Astrocyte (in vitro differentiated cells and primary cell): ENCODE measurements around the gene B3GAT2. TPM values are rescaled to one million over a fixed set of nuclear protein-coding genes. Genes with fewer than 3 reads are reported as not detected.
A peak's percentile ranks its signal among the peaks of the same experiment; 100 is the strongest.

Source experiments
- DNase-seq: peaks from one replicate; pipeline ENCODE4 v3.0.0-alpha.2; 2010; ENCODE audit warnings: low read depth
- FAIRE-seq: peaks from 2 replicates; lab custom pipeline; 2011; peaks lifted over from hg19 to GRCh38; lab: Jason Lieb, UNC
- H2AFZ ChIP-seq: 2 replicates; pipeline ENCODE4 v1.6.0; 2012; ENCODE audit warnings: low read depth, low read length, inconsistent platforms
- H3K27ac ChIP-seq: 2 replicates; pipeline ENCODE4 v1.5.1; 2011; ENCODE audit warnings: low read depth, low read length, inconsistent platforms
- H3K27me3 ChIP-seq: 2 replicates; pipeline ENCODE4 v1.6.0; 2011; ENCODE audit warnings: low read length, inconsistent platforms; ENCODE audit not compliant: insufficient read depth
- H3K36me3 ChIP-seq: 2 replicates; pipeline ENCODE4 v1.5.1; 2011; ENCODE audit warnings: low read length, inconsistent platforms; ENCODE audit not compliant: insufficient read depth
- H3K4me1 ChIP-seq: 2 replicates; pipeline ENCODE4 v1.5.1; 2011; ENCODE audit warnings: low read length, inconsistent platforms; ENCODE audit not compliant: insufficient read depth
- H3K4me2 ChIP-seq: 2 replicates; pipeline ENCODE4 v1.6.0; 2012; ENCODE audit warnings: low read length, inconsistent platforms
- H3K4me3 ChIP-seq: 2 replicates; pipeline ENCODE4 v1.5.1; 2011; ENCODE audit warnings: low read depth, mild to moderate bottlenecking, low read length, inconsistent platforms; ENCODE audit not compliant: insufficient read depth
- H3K79me2 ChIP-seq: 2 replicates; pipeline ENCODE4 v1.6.0; 2012; ENCODE audit warnings: mild to moderate bottlenecking, low read length, inconsistent platforms; ENCODE audit not compliant: insufficient read depth
- H3K9ac ChIP-seq: 2 replicates; pipeline ENCODE4 v1.6.0; 2012; ENCODE audit warnings: mild to moderate bottlenecking, low read length, inconsistent platforms
- H3K9me3 ChIP-seq: 2 replicates; pipeline ENCODE4 v1.5.1; 2012; ENCODE audit warnings: low read depth, mild to moderate bottlenecking, low read length, inconsistent platforms; ENCODE audit not compliant: insufficient read depth
- H4K20me1 ChIP-seq: 2 replicates; pipeline ENCODE4 v1.6.0; 2012; ENCODE audit warnings: low read length, inconsistent platforms; ENCODE audit not compliant: insufficient read depth
- H3K27ac Mint-ChIP-seq: one replicate; pipeline ENCODE4 v1.8.0; 2021; ENCODE audit warnings: mild to moderate bottlenecking, mixed read lengths; ENCODE audit not compliant: unreplicated experiment
- H3K27me3 Mint-ChIP-seq: one replicate; pipeline ENCODE4 v1.8.0; 2021; ENCODE audit warnings: low read depth, mixed read lengths; ENCODE audit not compliant: unreplicated experiment
- H3K36me3 Mint-ChIP-seq: one replicate; pipeline ENCODE4 v1.8.0; 2021; ENCODE audit warnings: low read depth, mixed read lengths; ENCODE audit not compliant: unreplicated experiment
- H3K4me1 Mint-ChIP-seq: one replicate; pipeline ENCODE4 v1.8.0; 2021; ENCODE audit warnings: low read depth, mixed read lengths; ENCODE audit not compliant: unreplicated experiment
- H3K4me3 Mint-ChIP-seq: one replicate; pipeline ENCODE4 v1.8.0; 2021; ENCODE audit warnings: mild to moderate bottlenecking, moderate library complexity, mixed read lengths; ENCODE audit not compliant: unreplicated experiment
- H3K9me3 Mint-ChIP-seq: one replicate; pipeline ENCODE4 v1.8.0; 2021; ENCODE audit warnings: mild to moderate bottlenecking, mixed read lengths; ENCODE audit not compliant: unreplicated experiment
- CTCF ChIP-seq: IDR thresholded peaks from 2 replicates; pipeline ENCODE4 v1.5.1; 2011; ENCODE audit warnings: low read depth, mild to moderate bottlenecking, inconsistent platforms, low read length, moderate library complexity; ENCODE audit not compliant: insufficient read depth
- EZH2 ChIP-seq: IDR thresholded peaks from 2 replicates; pipeline ENCODE4 v1.6.1; 2012; ENCODE audit warnings: mild to moderate bottlenecking, low read length, inconsistent platforms; ENCODE audit not compliant: insufficient read depth
- total RNA-seq: library from RNA; stranded (reverse); gene quantifications from 2 replicates; pipeline ENCODE4 v1.2.1, GENCODE V29; 2021

B3GAT2 gene
- total RNA-seq, 1 donor from 2014 or later, result not detected

DNA sequence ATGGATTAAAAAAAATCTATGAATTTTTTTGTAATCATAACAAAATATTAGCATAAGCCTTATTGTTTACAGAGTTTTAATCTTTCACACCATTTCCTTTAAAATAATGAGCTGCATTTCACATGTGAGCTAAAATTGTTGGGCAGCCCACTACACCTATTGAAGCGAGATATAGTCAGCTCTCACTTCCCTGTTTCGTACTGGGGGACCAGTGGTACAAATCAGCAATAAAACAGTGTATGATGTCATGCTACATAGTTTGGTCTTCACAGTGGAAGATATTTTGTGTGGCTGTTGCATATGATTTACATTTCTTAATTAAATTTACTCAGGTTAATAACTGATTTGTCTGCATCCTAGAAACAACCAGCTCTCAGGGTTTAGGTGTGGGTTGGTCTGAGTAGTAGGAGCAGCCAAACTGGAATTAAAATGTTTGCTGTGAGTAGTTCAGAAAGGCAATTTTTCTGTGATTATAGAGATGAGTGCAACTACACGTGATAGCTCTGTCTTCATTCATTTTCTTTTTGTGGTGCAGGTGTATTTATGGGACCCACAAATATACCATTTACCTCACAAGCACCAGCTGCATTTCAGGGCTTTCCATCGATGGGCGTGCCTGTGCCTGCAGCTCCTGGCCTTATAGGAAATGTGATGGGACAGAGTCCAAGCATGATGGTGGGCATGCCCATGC lies 99.3 kb downstream of the B3GAT2 start:
- TF ChIP-seq CTCF, result no peak
- TF ChIP-seq EZH2, result no peak
- Histone ChIP-seq H3K4me2 (no peak overlapping the region), H3K79me2 (no peaks in the 10 kb centered on the region), H3K27ac (no peak overlapping the region), H3K9ac (no peak overlapping the region), H3K36me3 (peaks cover 7% of the 10 kb centered on the region), H3K4me1 (no peaks in the 10 kb centered on the region), H3K27me3 (no peaks in the 10 kb centered on the region), H3K9me3 (no peaks in the 10 kb centered on the region), H4K20me1 (no peaks in the 10 kb centered on the region), H3K4me3 (no peak overlapping the region), H2AFZ (no peak overlapping the region)
- no peak overlapping the region for H3K27ac Mint-ChIP-seq
- no peaks in the 10 kb centered on the region for H3K27me3 Mint-ChIP-seq
- H3K4me1 Mint-ChIP-seq, result peaks cover 5% of the 10 kb centered on the region
- H3K9me3 Mint-ChIP-seq, result no peaks in the 10 kb centered on the region
- FAIRE-seq, result peak; percentile 17
- DNase-seq, result no peak
- H3K4me3 Mint-ChIP-seq, result no peak overlapping the region
- H3K36me3 Mint-ChIP-seq, result peaks cover 11% of the 10 kb centered on the region

DNA sequence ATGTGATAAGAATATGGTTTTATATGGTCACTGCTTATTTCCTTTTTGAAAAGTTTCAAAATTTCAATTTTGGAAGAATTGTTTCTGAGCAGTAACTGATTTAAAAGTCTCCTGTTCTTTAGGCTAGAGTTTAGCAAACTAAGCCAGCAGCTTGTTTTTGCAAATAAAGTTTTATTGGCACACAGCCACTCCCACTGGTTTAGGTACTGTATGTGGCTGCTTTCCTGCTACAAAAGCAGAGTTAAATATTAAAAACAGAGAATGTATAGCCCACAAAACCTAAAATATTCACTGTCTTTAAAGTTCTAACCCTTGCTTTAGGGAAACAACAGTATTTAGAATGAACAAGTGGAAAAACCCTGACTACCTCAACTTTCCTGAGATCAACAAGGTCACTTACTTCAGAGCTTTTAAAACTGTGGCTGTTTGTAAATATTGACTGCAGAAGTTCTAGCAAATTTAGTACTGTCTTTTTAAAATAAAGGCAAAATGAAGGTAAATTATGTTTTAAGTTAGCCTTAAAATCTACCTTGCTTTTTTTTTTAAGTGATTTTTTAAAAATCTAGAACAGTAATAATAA lies 104.1 kb downstream of the B3GAT2 start:
- no peak overlapping the region for H3K27ac Mint-ChIP-seq

More for the DNA sequence above, 104.1 kb downstream of the B3GAT2 start:
- no peaks in the 10 kb centered on the region for H3K27me3 Mint-ChIP-seq
- no peaks in the 10 kb centered on the region for H3K36me3 Mint-ChIP-seq
- H3K4me1 Mint-ChIP-seq, result no peaks in the 10 kb centered on the region
- DNase-seq, result no peak
- H3K79me2 ChIP-seq, result no peaks in the 10 kb centered on the region
- peaks cover 2% of the 10 kb centered on the region for H3K36me3 ChIP-seq
- H3K4me3 ChIP-seq, result no peak overlapping the region
- no peak for FAIRE-seq
- no peak overlapping the region for H3K4me2 ChIP-seq
- TF ChIP-seq EZH2 (no peak), CTCF (no peak)
- H3K9me3 ChIP-seq, result no peaks in the 10 kb centered on the region
- no peak overlapping the region for H2AFZ ChIP-seq
- no peaks in the 10 kb centered on the region for H3K27me3 ChIP-seq
- H3K4me1 ChIP-seq, result no peaks in the 10 kb centered on the region
- no peaks in the 10 kb centered on the region for H4K20me1 ChIP-seq
- H3K4me3 Mint-ChIP-seq, result no peak overlapping the region
- H3K9me3 Mint-ChIP-seq, result no peaks in the 10 kb centered on the region
- no peak overlapping the region for H3K27ac ChIP-seq
- H3K9ac ChIP-seq, result no peak overlapping the region
